B cell (primary cell): ENCODE measurements around the gene MTG2. TPM values are rescaled to one million over a fixed set of nuclear protein-coding genes. Genes with fewer than 3 reads are reported as not detected.

Source experiments
- ATAC-seq: fragments of 200-7000 bp; cut with Tn5 transposase; one replicate; pipeline ENCODE4 v1.10.0; 2021; ENCODE audit warnings: low read depth, mild to moderate bottlenecking, moderate number of reproducible peaks, moderate library complexity
- CTCF ChIA-PET: fragments of 350-600 bp; sonication (Branson Sonifier 250); formaldehyde crosslinking; loops from one replicate; lab custom pipeline; 2021; ENCODE audit warnings: antibody characterized with exemption, inconsistent platforms; lab: Charles Lee
- POLR2A ChIA-PET: fragments of 350-600 bp; sonication (Branson Sonifier 250); formaldehyde crosslinking; loops from one replicate; lab custom pipeline; 2021; ENCODE audit warnings: antibody characterized with exemption; lab: Charles Lee
- DNase-seq: peaks from one replicate; pipeline ENCODE4 v3.0.0; 2013
- H2AFZ ChIP-seq: 2 replicates; pipeline ENCODE4 v1.6.1; 2012; ENCODE audit warnings: mild to moderate bottlenecking, low read depth, low read length; ENCODE audit not compliant: insufficient read depth, poor library complexity, severe bottlenecking
- H3K27ac ChIP-seq, 2 donors: 1 replicate in 1 of 2; 2 replicates in 1 of 2; pipeline ENCODE4 v1.5.1; 2012 to 2013; ENCODE audit warnings: low read length in 2 of 2, mild to moderate bottlenecking in 2 of 2, moderate library complexity in 1 of 2
- H3K27me3 ChIP-seq, 4 experiments: fragments of 200-600 bp in 1 of 4; sonication (generic) in 1 of 4; replicated peaks in 1 of 4; 1 replicate in 2 of 4; 2 replicates in 2 of 4; pipeline versions ENCODE4 v1.6.1 to v1.7.0; 2013 to 2016; ENCODE audit warnings: low read length in 3 of 4, mild to moderate bottlenecking in 2 of 4, mixed read lengths in 1 of 4, moderate library complexity in 1 of 4; ENCODE audit not compliant: insufficient read depth in 4 of 4, control insufficient read depth in 3 of 4; ENCODE audit errors: control extremely low read depth in 1 of 4
- H3K36me3 ChIP-seq, 2 experiments: replicated peaks in 1 of 2; 1 replicate in 1 of 2; 2 replicates in 1 of 2; pipeline versions ENCODE4 v1.6.1 to v1.7.1; 2013; ENCODE audit warnings: low read length in 1 of 2; ENCODE audit not compliant: insufficient read depth in 2 of 2, control insufficient read depth in 1 of 2; ENCODE audit errors: control extremely low read depth in 1 of 2, extremely low read depth in 1 of 2
- H3K4me1 ChIP-seq, 2 donors: fragments of 200-600 bp in 1 of 2; sonication (generic) in 1 of 2; 1 replicate in 1 of 2; 2 replicates in 1 of 2; pipeline versions ENCODE4 v1.5.1 to v1.6.1; 2013 to 2017; ENCODE audit warnings: low read length in 2 of 2; ENCODE audit not compliant: control insufficient read depth in 2 of 2, insufficient read depth in 2 of 2
- H3K4me2 ChIP-seq: replicated peaks from 2 replicates; pipeline ENCODE3; 2012; ENCODE audit warnings: mild to moderate bottlenecking, low read depth, low read length; ENCODE audit not compliant: poor library complexity, severe bottlenecking
- H3K4me3 ChIP-seq, 5 experiments: fragments of 200-600 bp in 1 of 5; sonication (generic) in 1 of 5; 1 replicate in 3 of 5; 2 replicates in 2 of 5; pipeline versions ENCODE4 v1.5.1 to v1.7.0; 2011 to 2016; ENCODE audit warnings: low read length in 4 of 5, mild to moderate bottlenecking in 4 of 5, low read depth in 2 of 5, control low read depth in 1 of 5, moderate library complexity in 1 of 5; ENCODE audit not compliant: insufficient read depth in 1 of 5; ENCODE audit errors: control extremely low read depth in 1 of 5, extremely low read depth in 1 of 5
- H3K79me2 ChIP-seq: fragments of 200-600 bp; sonication (generic); one replicate; pipeline ENCODE4 v1.6.0; 2016; ENCODE audit warnings: low read length; ENCODE audit not compliant: control insufficient read depth, insufficient read depth
- H3K9ac ChIP-seq: fragments of 200-600 bp; sonication (generic); 2 replicates; pipeline ENCODE4 v1.6.1; 2017; ENCODE audit warnings: mild to moderate bottlenecking, low read length, moderate library complexity
- H3K9me3 ChIP-seq, 3 donors: one replicate each; pipeline versions ENCODE4 v1.6.1 to v1.7.1; 2013; ENCODE audit warnings: low read length in 2 of 3; ENCODE audit not compliant: control insufficient read depth in 2 of 3, insufficient read depth in 1 of 3; ENCODE audit errors: control extremely low read depth in 1 of 3
- H4K20me1 ChIP-seq: 2 replicates; pipeline ENCODE4 v1.6.0; 2012; ENCODE audit warnings: mild to moderate bottlenecking, low read length; ENCODE audit not compliant: insufficient read depth, control insufficient read depth, poor library complexity, severe bottlenecking
- H3K27ac Mint-ChIP-seq: one replicate; pipeline ENCODE4 v1.8.0; 2021; ENCODE audit warnings: mixed read lengths
- H3K27me3 Mint-ChIP-seq: one replicate; pipeline ENCODE4 v1.8.0; 2021; ENCODE audit warnings: mixed read lengths
- H3K4me1 Mint-ChIP-seq: one replicate; pipeline ENCODE4 v1.8.0; 2021; ENCODE audit warnings: mixed read lengths
- H3K4me3 Mint-ChIP-seq: one replicate; pipeline ENCODE4 v1.8.0; 2021; ENCODE audit warnings: mixed read lengths
- H3K9me3 Mint-ChIP-seq: one replicate; pipeline ENCODE4 v1.8.0; 2022; ENCODE audit warnings: mixed read lengths; ENCODE audit not compliant: insufficient read depth
- EZH2 ChIP-seq: IDR thresholded peaks from 2 replicates; pipeline ENCODE4 v1.6.1; 2012; ENCODE audit warnings: borderline replicate concordance, low read depth, mild to moderate bottlenecking, moderate library complexity, low read length; ENCODE audit not compliant: insufficient read depth, poor library complexity, severe bottlenecking
- WGBS: methylation state at CpG from one replicate; pipeline ENCODE4 v1.1.5; 2013; ENCODE audit warnings: missing lambda C conversion rate; ENCODE audit not compliant: insufficient coverage; 5-methylcytosine and 5-hydroxymethylcytosine counted together
- intact Hi-C: fragments of 100-400 bp; cut with micrococcal nuclease; formaldehyde crosslinking; loops from one replicate; pipeline ENCODE4 v1.10.0; 2022
- polyA plus RNA-seq: library from polyadenylated mRNA; depleted of rRNA; stranded (reverse); fragments of >200 nt; gene quantifications from 2 replicates; pipeline ENCODE4 v1.2.3, GENCODE V29; 2012
- total RNA-seq, 2 donors: library from RNA; stranded (reverse); fragments of 120-200 nt in 1 of 2; gene quantifications; 1 replicate in 1 of 2; 2 replicates in 1 of 2; pipeline versions ENCODE4 v1.2.3 to v1.2.4, GENCODE V29; 2013 to 2022
- TF ChIP-seq, protein P1 (sequence below): fragments of 200-600 bp; IDR thresholded peaks from one replicate; pipeline ENCODE4 v1.8.0; 2022; ENCODE audit warnings: antibody characterized with exemption, mild to moderate bottlenecking

Gene MTG2
- total and polyA plus RNA-seq, 2 donors (not counting 1 experiment from before 2014, with no cell fraction given) = 29.6 to 48.4 TPM

DNA sequence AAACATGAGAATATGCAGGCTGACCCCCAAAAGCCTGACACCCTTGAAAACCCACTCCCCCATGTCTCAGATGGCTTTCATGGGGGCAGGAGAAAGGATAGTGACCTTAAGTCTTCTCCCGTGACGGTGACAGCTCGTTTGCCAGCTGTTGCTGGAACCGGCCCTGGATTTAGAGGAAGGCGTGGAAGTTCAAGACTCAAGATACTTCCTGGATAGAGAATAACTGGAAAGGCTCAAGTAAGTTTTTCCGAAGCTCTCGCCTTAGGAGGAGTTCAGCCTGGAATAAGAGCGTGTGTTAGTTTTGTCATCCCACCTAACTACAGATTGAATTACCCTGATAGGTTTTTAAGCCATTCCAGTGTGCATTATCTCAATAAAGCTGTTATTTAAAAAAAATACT is 11.6 kb upstream of the MTG2 start:
- TF ChIP-seq EZH2 = no peak
- TF ChIP-seq, protein P1, sequence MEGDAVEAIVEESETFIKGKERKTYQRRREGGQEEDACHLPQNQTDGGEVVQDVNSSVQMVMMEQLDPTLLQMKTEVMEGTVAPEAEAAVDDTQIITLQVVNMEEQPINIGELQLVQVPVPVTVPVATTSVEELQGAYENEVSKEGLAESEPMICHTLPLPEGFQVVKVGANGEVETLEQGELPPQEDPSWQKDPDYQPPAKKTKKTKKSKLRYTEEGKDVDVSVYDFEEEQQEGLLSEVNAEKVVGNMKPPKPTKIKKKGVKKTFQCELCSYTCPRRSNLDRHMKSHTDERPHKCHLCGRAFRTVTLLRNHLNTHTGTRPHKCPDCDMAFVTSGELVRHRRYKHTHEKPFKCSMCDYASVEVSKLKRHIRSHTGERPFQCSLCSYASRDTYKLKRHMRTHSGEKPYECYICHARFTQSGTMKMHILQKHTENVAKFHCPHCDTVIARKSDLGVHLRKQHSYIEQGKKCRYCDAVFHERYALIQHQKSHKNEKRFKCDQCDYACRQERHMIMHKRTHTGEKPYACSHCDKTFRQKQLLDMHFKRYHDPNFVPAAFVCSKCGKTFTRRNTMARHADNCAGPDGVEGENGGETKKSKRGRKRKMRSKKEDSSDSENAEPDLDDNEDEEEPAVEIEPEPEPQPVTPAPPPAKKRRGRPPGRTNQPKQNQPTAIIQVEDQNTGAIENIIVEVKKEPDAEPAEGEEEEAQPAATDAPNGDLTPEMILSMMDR = no peak

DNA sequence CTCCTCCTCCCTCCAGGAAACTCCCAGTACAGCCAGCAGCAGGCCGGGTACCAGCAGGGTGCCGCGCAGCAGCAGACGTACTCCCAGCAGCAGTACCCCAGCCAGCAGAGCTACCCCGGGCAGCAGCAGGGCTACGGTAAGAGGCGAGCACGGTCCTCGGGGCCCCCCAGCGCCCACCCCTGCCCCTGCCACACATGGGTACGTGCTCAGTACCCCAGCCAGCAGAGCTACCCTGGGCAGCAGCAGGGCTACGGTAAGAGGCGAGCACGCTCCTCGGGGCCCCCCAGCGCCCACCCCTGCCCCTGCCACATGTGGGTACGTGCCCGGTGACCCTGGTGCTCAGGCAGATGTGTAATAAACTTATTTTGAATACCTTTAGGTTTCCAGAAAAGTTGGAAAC is 10.2 kb upstream of the MTG2 start:
- Histone ChIP-seq H3K27ac (no peak overlapping the region), H3K4me3 (no peak overlapping the region), H4K20me1 (no peaks in the 10 kb centered on the region), H3K9me3 (no peaks in the 10 kb centered on the region), H3K79me2 (no peaks in the 10 kb centered on the region), H3K4me2 (no peak overlapping the region), H3K27me3 (no peaks in the 10 kb centered on the region), H3K36me3 (no peaks in the 10 kb centered on the region), H2AFZ (no peak overlapping the region), H3K4me1 (no peaks in the 10 kb centered on the region), H3K9ac (no peak overlapping the region)
- TF ChIP-seq EZH2 = no peak
- TF ChIP-seq, protein P1 = no peak
- intact Hi-C loops = no loop called here
- POLR2A ChIA-PET = no interaction called here
- Mint-ChIP-seq H3K27me3 (no peaks in the 10 kb centered on the region), H3K4me3 (no peak overlapping the region), H3K27ac (no peak overlapping the region), H3K9me3 (no peaks in the 10 kb centered on the region), H3K4me1 (no peaks in the 10 kb centered on the region)
- CTCF ChIA-PET = no interaction called here
- 97% methylated on average over 15 of the region's 18 CpGs for WGBS
- ATAC-seq (no peak), DNase-seq (no peak)

More for the DNA sequence above, 11.6 kb upstream of the MTG2 start:
- no peaks in the 10 kb centered on the region for H3K79me2 ChIP-seq
- H3K9me3 ChIP-seq = no peaks in the 10 kb centered on the region
- Mint-ChIP-seq H3K27ac (no peak overlapping the region), H3K4me3 (no peak overlapping the region), H3K4me1 (no peaks in the 10 kb centered on the region), H3K9me3 (no peaks in the 10 kb centered on the region), H3K27me3 (no peaks in the 10 kb centered on the region)
- ChIA-PET POLR2A (no interaction called here), CTCF (no interaction called here)
- WGBS = 92% methylated on average over 5 of the region's 8 CpGs
- ATAC-seq = no peak
- H3K4me1 ChIP-seq = no peaks in the 10 kb centered on the region
- no peak overlapping the region for H3K4me2 ChIP-seq
- H3K27ac ChIP-seq = no peak overlapping the region
- H3K27me3 ChIP-seq = no peaks in the 10 kb centered on the region
- H4K20me1 ChIP-seq = no peaks in the 10 kb centered on the region
- no peak overlapping the region for H2AFZ ChIP-seq
- peaks cover 0 to under 1% of the 10 kb centered on the region in 2 experiments for H3K36me3 ChIP-seq
- DNase-seq = no peak
- H3K4me3 ChIP-seq = no peak overlapping the region
- no peak overlapping the region for H3K9ac ChIP-seq
- intact Hi-C loops = no loop called here
